ENCODE data around the gene CAD.
"Not testable (repeated sequence)": the region's sequence is repeated elsewhere in the genome, so short reads cannot be mapped to it uniquely, and the experiment has no call there.

The CAD gene
- 163 to 270 reads per million in 2 experiments for total RNA-seq

- peak; percentile 78 for DNase-seq (ENCODE audit: low read depth)
Measured at GRCh38 chr2:27217173-27218121, at the start of gene CAD. TSS of gene CAD (plus strand) at chr2:27217369. CDS start at chr2:27217552, 183 bp downstream.

- no peak for DNase-seq (ENCODE audit: low read depth)
Measured at GRCh38 chr2:27170581-27171337, 46.4 kb upstream of the CAD start.

GRCh38 chr2:27171351-27171848 lies 45.8 kb upstream of the CAD start:
- no peak for DNase-seq (ENCODE audit: low read depth)

- DNase-seq (ENCODE audit: low read depth), result no peak
Measured at GRCh38 chr2:27174638-27175037, 42.5 kb upstream of the CAD start.

- DNase-seq (ENCODE audit: low read depth), result no peak
Measured at GRCh38 chr2:27175330-27175729, 41.8 kb upstream of the CAD start.

GRCh38 chr2:27175781-27176180 lies 41.4 kb upstream of the CAD start:
- DNase-seq (ENCODE audit: low read depth), result not testable (repeated sequence)

- no peak for DNase-seq (ENCODE audit: low read depth)
Measured at GRCh38 chr2:27177441-27178351, 39.5 kb upstream of the CAD start.

GRCh38 chr2:27178469-27178868 lies 38.7 kb upstream of the CAD start:
- no peak for DNase-seq (ENCODE audit: low read depth)

- no peak for DNase-seq (ENCODE audit: low read depth)
Measured at GRCh38 chr2:27179344-27180000, 37.7 kb upstream of the CAD start.

GRCh38 chr2:27182346-27182745 lies 34.8 kb upstream of the CAD start:
- DNase-seq (ENCODE audit: low read depth), result no peak

GRCh38 chr2:27184115-27184514 lies 33.1 kb upstream of the CAD start:
- no peak for DNase-seq (ENCODE audit: low read depth)

GRCh38 chr2:27185331-27186026 lies 31.7 kb upstream of the CAD start:
- no peak for DNase-seq (ENCODE audit: low read depth)

- DNase-seq (ENCODE audit: low read depth), result no peak
Measured at GRCh38 chr2:27186613-27187345, 30.4 kb upstream of the CAD start.

GRCh38 chr2:27189989-27190388 lies 27.2 kb upstream of the CAD start:
- no peak for DNase-seq (ENCODE audit: low read depth)

GRCh38 chr2:27191070-27191829 lies 25.9 kb upstream of the CAD start:
- DNase-seq (ENCODE audit: low read depth), result peak; percentile 24

GRCh38 chr2:27194538-27195354 lies 22.4 kb upstream of the CAD start:
- DNase-seq (ENCODE audit: low read depth), result no peak

GRCh38 chr2:27195799-27196198 lies 21.4 kb upstream of the CAD start:
- not testable (repeated sequence) for DNase-seq (ENCODE audit: low read depth)

- not testable (repeated sequence) for DNase-seq (ENCODE audit: low read depth)
Measured at GRCh38 chr2:27198068-27198467, 19.1 kb upstream of the CAD start.

Data from T follicular helper cell (primary cell).